HG03432 (cell line): ENCODE data around the gene ITPRIP.

ENCODE experiments used
- ATAC-seq: cut with Tn5 transposase; IDR thresholded peaks from one replicate; pipeline ENCODE4 v1.9.1; 2021; ENCODE audit warnings: mild to moderate bottlenecking, moderate library complexity; ENCODE audit not compliant: unreplicated experiment

The ITPRIP gene

DNA sequence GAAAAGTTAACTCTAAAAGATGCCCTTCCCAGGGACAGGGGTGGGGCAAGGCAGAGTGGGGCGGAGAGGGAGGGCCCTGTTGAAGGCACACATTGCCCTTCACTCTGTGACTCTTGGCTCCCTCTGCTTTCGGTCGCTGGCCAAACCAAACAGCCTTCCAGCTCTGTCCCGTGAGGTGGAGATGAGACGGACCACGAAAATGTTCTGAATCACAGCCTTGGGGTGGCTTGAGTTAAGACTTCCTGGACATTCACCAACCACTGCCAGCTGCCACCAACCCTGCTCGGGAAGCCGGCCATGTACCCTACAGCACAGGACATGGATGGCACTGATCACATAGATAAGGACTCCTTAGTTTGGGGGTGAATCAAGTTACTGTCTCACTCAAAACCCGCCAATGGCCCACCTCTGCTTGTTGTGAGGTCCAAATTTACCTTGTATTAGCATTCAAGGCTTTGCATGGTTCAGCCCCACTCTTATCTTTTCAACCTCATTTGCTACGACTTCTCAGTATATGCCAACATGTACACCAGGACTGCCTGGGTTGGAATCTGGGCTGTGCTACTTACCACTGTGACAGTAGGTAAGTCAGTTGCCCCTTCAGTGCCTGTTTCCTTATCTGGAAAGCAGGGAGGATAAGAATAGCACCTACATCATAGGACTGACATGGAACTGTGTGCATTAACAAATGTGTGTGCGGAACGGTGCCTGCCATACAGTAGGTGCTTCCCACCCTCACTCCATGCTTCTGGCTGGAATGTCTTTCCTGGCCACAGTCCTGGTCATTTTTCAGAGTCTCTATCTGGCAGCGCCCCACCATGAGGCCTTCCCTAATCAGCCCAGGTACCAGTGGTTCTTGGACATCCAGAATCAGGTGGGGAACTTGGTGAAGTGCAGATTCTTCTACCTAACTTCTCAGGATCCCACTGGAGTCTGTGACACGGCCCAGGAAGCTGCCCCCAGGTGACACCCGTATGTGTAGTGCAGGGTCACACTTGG lies 28.0 kb downstream of the ITPRIP start:
- ATAC-seq = no peak

DNA sequence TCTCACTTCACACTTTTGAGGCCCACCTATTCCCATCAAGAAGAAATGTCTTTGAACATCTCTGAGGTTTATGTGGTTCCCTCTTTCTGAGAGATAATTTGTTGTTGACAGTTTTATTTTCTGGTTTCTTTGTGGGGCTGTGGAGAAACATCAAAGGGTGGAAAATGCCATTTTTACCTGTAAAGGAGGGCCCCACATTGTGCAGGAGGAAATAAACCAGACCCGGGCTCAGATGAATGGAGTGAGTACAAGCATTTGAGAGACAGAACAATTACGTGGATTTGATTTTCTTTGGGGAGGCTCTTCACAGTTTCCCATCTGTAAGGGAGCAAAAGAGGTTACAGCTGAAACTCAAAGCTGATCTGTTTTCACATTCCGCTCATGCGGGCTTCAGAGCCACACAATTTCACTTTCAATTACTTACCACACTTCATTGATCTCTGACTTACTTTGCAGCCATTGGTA lies 29.8 kb downstream of the ITPRIP start:
- peak; percentile 88 for ATAC-seq

- ATAC-seq = no peak
Measured at GRCh38 chr10:104307576-104308438, 30.5 kb downstream of the ITPRIP start.

DNA sequence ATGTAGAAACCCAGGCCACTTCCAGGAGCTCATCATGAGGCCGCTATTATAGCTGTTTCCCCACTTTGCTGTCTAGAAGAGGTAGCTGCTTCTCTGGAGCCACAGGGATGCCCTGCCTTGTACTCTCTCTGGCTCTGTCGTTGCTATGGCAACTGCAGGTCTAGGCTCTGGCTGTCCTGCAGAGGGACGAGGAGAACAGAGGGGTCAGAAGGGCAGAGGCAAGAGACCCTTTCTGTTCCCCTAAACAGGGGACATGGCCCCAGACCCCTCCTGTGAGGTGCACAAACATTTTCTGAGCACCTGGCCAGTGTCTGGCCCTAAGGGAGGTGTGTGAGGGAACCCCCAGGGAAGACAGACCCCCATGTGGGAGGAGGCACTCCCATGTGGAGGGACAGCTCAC lies 31.4 kb downstream of the ITPRIP start:
- no peak for ATAC-seq

DNA sequence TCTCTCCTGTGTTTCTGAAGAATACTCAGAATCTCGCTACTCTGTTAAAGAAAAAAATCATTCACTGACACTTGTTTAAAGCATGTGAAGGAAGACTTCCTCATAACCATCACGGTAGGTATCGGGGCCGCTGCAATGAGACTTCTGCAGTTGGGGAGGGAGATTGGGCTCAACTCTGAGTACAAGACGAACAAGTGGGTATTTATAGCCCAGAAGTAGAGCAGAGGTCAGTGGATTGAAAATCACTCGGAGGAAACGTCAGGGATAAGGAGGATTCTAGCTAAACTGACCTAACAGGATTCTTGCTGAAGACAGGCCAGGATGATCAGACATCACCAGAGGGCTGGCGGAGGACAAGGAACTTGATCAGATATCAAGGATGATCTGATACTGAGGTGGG lies 33.3 kb downstream of the ITPRIP start:
- ATAC-seq = no peak

GRCh38 chr10:104304356-104304745 lies 33.9 kb downstream of the ITPRIP start:
- ATAC-seq = no peak

- ATAC-seq = no peak
Measured at GRCh38 chr10:104303594-104304355, 34.5 kb downstream of the ITPRIP start.

DNA sequence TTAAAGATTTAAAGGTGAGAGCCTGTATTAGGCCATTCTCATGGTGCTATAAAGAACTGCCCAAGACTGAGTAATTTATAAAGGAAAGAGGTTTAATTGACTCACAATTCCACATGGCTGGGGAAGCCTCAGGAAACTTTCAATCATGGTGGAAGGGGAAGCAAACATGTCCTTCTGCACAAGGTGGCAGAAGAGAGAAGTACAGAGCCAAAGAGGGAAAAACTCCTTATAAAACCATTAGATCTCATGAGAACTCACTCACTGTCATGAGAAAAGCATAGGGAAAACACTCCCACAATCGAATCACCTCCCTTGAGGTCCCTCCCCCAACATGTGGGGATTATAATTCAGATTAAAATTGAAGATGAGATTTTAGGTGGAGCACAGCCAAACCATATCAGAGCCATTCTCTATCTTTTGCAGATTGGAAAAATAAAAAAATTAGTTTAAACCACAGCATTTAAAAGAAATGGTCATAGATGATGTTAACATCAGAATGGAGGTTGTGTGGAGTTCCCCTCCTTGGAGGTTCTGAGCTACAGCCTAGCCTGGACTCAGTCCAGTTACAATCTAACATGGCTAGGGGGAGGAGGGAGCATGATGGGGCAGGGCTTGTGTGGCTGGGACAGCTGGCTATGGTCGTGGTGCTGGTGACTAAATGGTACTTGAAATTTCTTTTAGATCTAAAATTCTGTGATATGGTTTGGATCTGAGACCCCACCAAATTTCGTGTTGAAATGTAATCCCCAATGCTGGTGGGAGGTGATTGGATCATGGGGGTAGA lies 36.2 kb downstream of the ITPRIP start:
- ATAC-seq = no peak

GRCh38 chr10:104300736-104301292 lies 37.5 kb downstream of the ITPRIP start:
- ATAC-seq = peak; percentile 50

DNA sequence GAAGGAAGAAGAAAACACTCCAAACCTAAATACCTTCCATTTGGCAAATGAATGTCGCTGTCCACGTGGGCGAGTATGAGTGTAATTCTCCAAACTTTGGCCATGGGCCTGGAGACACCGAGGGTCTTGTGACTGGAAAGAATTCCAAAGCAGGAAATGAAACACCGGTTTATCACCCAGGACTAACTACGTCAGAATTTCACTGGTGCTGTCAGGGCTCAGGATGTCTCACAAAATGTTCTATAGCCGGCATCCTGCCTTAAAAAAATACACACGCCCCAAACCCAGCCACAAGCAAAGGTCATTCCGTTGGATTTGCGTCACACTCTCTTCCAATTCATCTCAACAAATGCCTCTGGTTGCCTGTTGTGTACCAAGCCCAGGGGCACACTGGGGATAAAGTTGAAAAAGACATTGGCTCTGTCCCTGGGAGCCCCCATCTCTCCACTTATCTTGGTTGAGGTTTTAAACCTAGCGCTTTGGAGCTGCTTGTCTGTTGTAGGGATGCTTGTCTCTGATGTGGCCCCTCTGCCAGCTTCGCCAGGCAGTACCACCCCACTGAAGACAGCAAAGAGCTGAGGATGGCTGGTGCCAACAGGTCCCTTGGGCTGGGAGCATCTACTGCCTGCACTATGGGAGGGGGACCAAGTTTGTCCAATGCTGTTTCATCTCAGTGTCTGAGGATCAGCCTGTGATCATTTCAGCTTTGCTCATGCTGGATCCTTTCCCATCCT lies 38.1 kb downstream of the ITPRIP start:
- no peak for ATAC-seq

- ATAC-seq = no peak
Measured at GRCh38 chr10:104299031-104299904, 39.0 kb downstream of the ITPRIP start.

DNA sequence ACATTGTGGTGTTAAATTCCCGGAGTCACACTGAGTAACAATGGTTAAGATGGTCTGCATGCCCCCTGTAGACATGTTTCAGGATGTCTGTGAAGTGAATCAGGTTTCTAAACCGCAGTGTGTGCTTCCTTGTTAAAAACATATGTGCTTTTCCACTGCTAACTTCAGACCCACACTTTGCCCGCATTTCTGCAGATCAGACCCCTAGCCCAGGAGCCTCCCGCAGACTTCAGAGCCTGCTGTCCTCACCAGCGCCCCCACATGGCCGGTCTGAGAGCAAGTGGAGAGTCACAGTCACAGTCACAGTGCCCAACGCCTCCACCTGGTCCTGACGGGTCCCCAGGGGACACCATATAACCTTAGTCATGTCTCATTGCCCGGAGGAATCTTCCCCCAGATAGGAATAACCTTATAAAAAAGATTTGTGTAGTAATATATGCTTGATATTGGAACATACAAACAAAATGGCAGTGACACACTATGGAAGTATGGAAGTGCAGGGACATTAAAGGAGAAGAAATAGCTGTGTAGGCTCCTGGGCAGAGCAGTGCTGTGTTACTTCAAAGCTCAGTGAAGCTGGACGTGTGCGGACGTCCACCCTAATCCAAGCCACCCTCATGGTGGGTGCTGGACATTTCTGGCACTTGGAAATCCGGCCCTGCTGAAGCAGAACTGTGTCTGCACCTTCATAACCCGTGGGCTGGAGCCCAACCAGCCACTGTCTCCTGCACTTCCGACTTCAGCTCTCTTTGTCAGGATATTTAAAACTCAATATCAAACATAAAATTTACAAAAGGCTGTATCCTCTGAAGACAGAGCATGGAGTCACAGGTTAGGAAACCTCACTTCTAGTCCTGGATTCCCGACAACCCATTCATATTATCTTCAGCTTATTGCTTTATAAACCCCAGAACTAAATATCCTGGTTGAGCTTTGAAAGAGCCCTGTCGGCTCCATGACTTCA lies 40.3 kb downstream of the ITPRIP start:
- ATAC-seq = no peak

- ATAC-seq = no peak
Measured at GRCh38 chr10:104296687-104297436, 41.4 kb downstream of the ITPRIP start.

DNA sequence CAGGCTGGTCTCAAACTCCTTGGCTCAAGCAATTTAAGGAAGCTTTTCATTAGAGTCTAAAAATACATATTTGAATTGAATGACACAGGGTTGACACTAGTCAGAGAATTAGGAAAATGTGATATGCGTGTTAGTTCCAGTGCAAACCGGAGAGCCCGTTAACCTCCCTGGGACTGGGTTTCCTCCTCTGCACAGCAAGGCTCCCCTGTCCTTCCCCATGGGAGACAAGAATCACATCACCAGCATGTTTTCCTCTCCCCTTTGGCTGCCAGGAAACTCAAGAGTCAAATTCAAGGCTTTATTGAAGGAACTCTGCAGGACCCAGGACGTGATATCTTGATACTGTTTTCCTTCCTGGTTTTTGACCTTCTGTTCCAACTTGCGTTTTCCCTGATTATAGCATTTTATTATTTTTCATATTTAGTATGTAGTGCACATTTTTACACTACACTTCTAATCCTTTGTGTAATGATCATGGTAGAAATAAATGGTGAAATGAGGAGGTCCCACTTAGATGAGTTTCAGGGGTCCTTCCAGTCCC lies 44.4 kb downstream of the ITPRIP start:
- no peak for ATAC-seq

- ATAC-seq = no peak
Measured at GRCh38 chr10:104293011-104293410, 45.3 kb downstream of the ITPRIP start.

- ATAC-seq = peak; percentile 99
Measured at GRCh38 chr10:104291439-104291951, 46.8 kb downstream of the ITPRIP start.
